ENCODE data around the gene ZNF587. TPM values are rescaled to one million over a fixed set of nuclear protein-coding genes. Genes with fewer than 3 reads are reported as not detected.

ZNF587 gene
- polyA plus RNA-seq, 1 donor (not counting 4 experiments of a cell fraction or from before 2014, with no cell fraction given) = 14.0 TPM

- DNase-seq (ENCODE audit: low read depth, low spot score) (no peak), FAIRE-seq (no peak)
- H3K9me3 ChIP-seq (ENCODE audit: control insufficient read depth, low read depth, low read length) = no peaks in the 10 kb centered on the region
- no peak overlapping the region for H3K9ac ChIP-seq (ENCODE audit: control insufficient read depth, extremely low read depth, insufficient read depth, low read length)
- H3K4me3 ChIP-seq (ENCODE audit: control insufficient read depth in 2 of 3, extremely low read depth in 1 of 3, insufficient read depth in 2 of 3, low read depth in 1 of 3, low read length in 3 of 3) = peak overlapping the region in 2 of 3 experiments; percentile 79 to 94
- dilution Hi-C loops (cut with MboI; ENCODE audit: extremely low pct_ligation_motif_present, low sequenced_read_pairs) = no loop called here
- peak overlapping the region; percentile 1 for H3K4me2 ChIP-seq (ENCODE audit: control insufficient read depth, extremely low read depth, insufficient read depth, low read depth, low read length)
- H3K4me1 ChIP-seq (ENCODE audit: control insufficient read depth, extremely low read depth, insufficient read depth, low read length) = peaks cover 8% of the 10 kb centered on the region
- peak overlapping the region; percentile 52 for H2AFZ ChIP-seq (ENCODE audit: control insufficient read depth, low read length)
- no peak overlapping the region for H3K27ac ChIP-seq (ENCODE audit: control insufficient read depth, insufficient read depth, low read length)
- H3K27me3 ChIP-seq (ENCODE audit: control insufficient read depth, extremely low read depth, insufficient read depth, low read length) = no peaks in the 10 kb centered on the region
- peaks cover 37% of the 10 kb centered on the region for H3K79me2 ChIP-seq (ENCODE audit: control insufficient read depth, insufficient read depth, low read length)
- no peaks in the 10 kb centered on the region for H3K9me1 ChIP-seq (ENCODE audit: control insufficient read depth, extremely low read depth, insufficient read depth, low read length)
- peaks cover 7 to 8% of the 10 kb centered on the region in 2 experiments for H3K36me3 ChIP-seq (ENCODE audit: control insufficient read depth in 2 of 2, extremely low read depth in 1 of 2, insufficient read depth in 2 of 2, low read length in 2 of 2)
- no peaks in the 10 kb centered on the region for H4K20me1 ChIP-seq (ENCODE audit: control insufficient read depth, extremely low read depth, insufficient read depth, low read length)
- TF ChIP-seq EZH2 (IDR thresholded peaks at IDR 0.05; ENCODE audit: low read length) (no peak), CTCF (optimal IDR thresholded peaks at IDR 0.05 in 1 of 3, IDR thresholded peaks at IDR 0.05 in 1 of 3, conservative IDR thresholded peaks at IDR 0.05 in 1 of 3; ENCODE audit: extremely low read depth in 1 of 3, insufficient read depth in 2 of 3, low read length in 3 of 3) (no peak)
Measured at GRCh38 chr19:57815247-57816075, 34.2 kb upstream of the ZNF587 start.

GRCh38 chr19:57816652-57817051 lies 33.0 kb upstream of the ZNF587 start:
- no peak for FAIRE-seq
- H3K79me2 ChIP-seq (ENCODE audit: control insufficient read depth, insufficient read depth, low read length) = peaks cover 45% of the 10 kb centered on the region

More at GRCh38 chr19:57816652-57817051, 33.0 kb upstream of the ZNF587 start:
- Histone ChIP-seq H3K36me3 (ENCODE audit: control insufficient read depth in 2 of 2, extremely low read depth in 1 of 2, insufficient read depth in 2 of 2, low read length in 2 of 2) (peaks cover 6 to 8% of the 10 kb centered on the region in 2 experiments), H3K27ac (ENCODE audit: control insufficient read depth, insufficient read depth, low read length) (no peak overlapping the region), H3K4me3 (ENCODE audit: control insufficient read depth in 2 of 3, extremely low read depth in 1 of 3, insufficient read depth in 2 of 3, low read depth in 1 of 3, low read length in 3 of 3) (no peak overlapping the region), H3K4me1 (ENCODE audit: control insufficient read depth, extremely low read depth, insufficient read depth, low read length) (peaks cover 13% of the 10 kb centered on the region), H3K9me3 (ENCODE audit: control insufficient read depth, low read depth, low read length) (no peaks in the 10 kb centered on the region), H4K20me1 (ENCODE audit: control insufficient read depth, extremely low read depth, insufficient read depth, low read length) (no peaks in the 10 kb centered on the region), H2AFZ (ENCODE audit: control insufficient read depth, low read length) (no peak overlapping the region), H3K27me3 (ENCODE audit: control insufficient read depth, extremely low read depth, insufficient read depth, low read length) (no peaks in the 10 kb centered on the region), H3K4me2 (ENCODE audit: control insufficient read depth, extremely low read depth, insufficient read depth, low read depth, low read length) (no peak overlapping the region), H3K9ac (ENCODE audit: control insufficient read depth, extremely low read depth, insufficient read depth, low read length) (no peak overlapping the region), H3K9me1 (ENCODE audit: control insufficient read depth, extremely low read depth, insufficient read depth, low read length) (no peaks in the 10 kb centered on the region)
- no peak for DNase-seq (ENCODE audit: low read depth, low spot score)
- TF ChIP-seq EZH2 (IDR thresholded peaks at IDR 0.05; ENCODE audit: low read length) (no peak), CTCF (optimal IDR thresholded peaks at IDR 0.05 in 1 of 3, IDR thresholded peaks at IDR 0.05 in 1 of 3, conservative IDR thresholded peaks at IDR 0.05 in 1 of 3; ENCODE audit: extremely low read depth in 1 of 3, insufficient read depth in 2 of 3, low read length in 3 of 3) (no peak)
- dilution Hi-C loops (cut with MboI; ENCODE audit: extremely low pct_ligation_motif_present, low sequenced_read_pairs) = no loop called here

Data from keratinocyte (primary cell).